Mesenchymal stem cell (in vitro differentiated cells and primary cell): ENCODE data around the gene BUD13. TPM values are rescaled to one million over a fixed set of nuclear protein-coding genes. Genes with fewer than 3 reads are reported as not detected.

Experiments
- DNase-seq: peaks from one replicate; pipeline ENCODE4 v3.0.0-alpha.2; 2013
- H2AFZ ChIP-seq: one replicate; pipeline ENCODE4 v1.6.1; 2013; ENCODE audit warnings: low read depth, mild to moderate bottlenecking, control low read depth, inconsistent platforms, low read length, moderate library complexity
- H2AK5ac ChIP-seq: 2 replicates; pipeline ENCODE4 v1.6.1; 2013; ENCODE audit warnings: low read length, moderate library complexity, mild to moderate bottlenecking, inconsistent platforms; ENCODE audit not compliant: severe bottlenecking
- H2BK120ac ChIP-seq: one replicate; pipeline ENCODE4 v1.6.1; 2013; ENCODE audit warnings: low read depth, mild to moderate bottlenecking, inconsistent platforms, low read length, moderate library complexity
- H2BK12ac ChIP-seq, 2 experiments: one replicate each; pipeline ENCODE4 v1.6.1; 2013; ENCODE audit warnings: inconsistent platforms in 2 of 2, low read length in 2 of 2, mild to moderate bottlenecking in 2 of 2, moderate library complexity in 2 of 2, control low read depth in 1 of 2
- H2BK15ac ChIP-seq: one replicate; pipeline ENCODE4 v1.6.1; 2013; ENCODE audit warnings: mild to moderate bottlenecking, low read depth, inconsistent platforms; ENCODE audit not compliant: poor library complexity, severe bottlenecking
- H2BK5ac ChIP-seq: 2 replicates; pipeline ENCODE4 v1.6.1; 2013; ENCODE audit warnings: low read depth, mild to moderate bottlenecking, low read length, control low read depth, inconsistent platforms; ENCODE audit not compliant: poor library complexity, severe bottlenecking
- H3K14ac ChIP-seq, 2 experiments: one replicate each; pipeline ENCODE4 v1.6.1; 2013; ENCODE audit warnings: inconsistent platforms in 2 of 2, low read length in 2 of 2, control low read depth in 1 of 2, mild to moderate bottlenecking in 1 of 2, moderate library complexity in 1 of 2
- H3K18ac ChIP-seq, 2 experiments: one replicate each; pipeline ENCODE4 v1.6.1; 2013; ENCODE audit warnings: inconsistent platforms in 2 of 2, low read length in 2 of 2, control low read depth in 1 of 2, low read depth in 1 of 2, mild to moderate bottlenecking in 1 of 2
- H3K23ac ChIP-seq, 2 experiments: one replicate each; pipeline ENCODE4 v1.6.1; 2013; ENCODE audit warnings: inconsistent platforms in 2 of 2, low read length in 2 of 2, mild to moderate bottlenecking in 2 of 2, moderate library complexity in 2 of 2, control low read depth in 1 of 2
- H3K27ac ChIP-seq: 2 replicates; pipeline ENCODE4 v1.5.1; 2013; ENCODE audit warnings: mild to moderate bottlenecking, moderate library complexity, low read length, control low read depth, inconsistent platforms; ENCODE audit not compliant: poor library complexity, severe bottlenecking
- H3K27me3 ChIP-seq, 2 experiments: 2 replicates each; pipeline versions ENCODE4 v1.6.1 to v1.7.0; 2013; ENCODE audit warnings: low read length in 2 of 2, mild to moderate bottlenecking in 2 of 2, moderate library complexity in 2 of 2, control low read depth in 1 of 2, inconsistent platforms in 1 of 2; ENCODE audit not compliant: control insufficient read depth in 1 of 2, insufficient read depth in 1 of 2
- H3K36me3 ChIP-seq, 2 experiments: 2 replicates each; pipeline versions ENCODE4 v1.6.1 to v1.7.0; 2013; ENCODE audit warnings: low read length in 2 of 2, control low read depth in 1 of 2, inconsistent platforms in 1 of 2, low read depth in 1 of 2, mild to moderate bottlenecking in 1 of 2; ENCODE audit not compliant: insufficient read depth in 2 of 2, control insufficient read depth in 1 of 2
- H3K4ac ChIP-seq, 2 experiments: one replicate each; pipeline ENCODE4 v1.6.1; 2013; ENCODE audit warnings: inconsistent platforms in 2 of 2, low read length in 2 of 2, mild to moderate bottlenecking in 2 of 2, moderate library complexity in 2 of 2, control low read depth in 1 of 2, low read depth in 1 of 2
- H3K4me1 ChIP-seq: 2 replicates; pipeline ENCODE4 v1.6.1; 2013; ENCODE audit warnings: low read depth, low read length, control low read depth; ENCODE audit not compliant: control insufficient read depth, insufficient read depth
- H3K4me2 ChIP-seq: 2 replicates; pipeline ENCODE4 v1.6.1; 2013; ENCODE audit warnings: low read length, mild to moderate bottlenecking, inconsistent platforms; ENCODE audit not compliant: poor library complexity, severe bottlenecking
- H3K4me3 ChIP-seq, 2 experiments: 2 replicates each; pipeline versions ENCODE4 v1.5.1 to v1.7.0; 2013; ENCODE audit warnings: low read length in 2 of 2, mild to moderate bottlenecking in 2 of 2, control low read depth in 1 of 2, low read depth in 1 of 2; ENCODE audit not compliant: insufficient read depth in 1 of 2
- H3K79me1 ChIP-seq: replicated peaks from 2 replicates; pipeline ENCODE4 v1.6.1; 2013; ENCODE audit warnings: mild to moderate bottlenecking, control low read depth, low read length, inconsistent platforms; ENCODE audit not compliant: poor library complexity, severe bottlenecking
- H3K9ac ChIP-seq: 2 replicates; pipeline ENCODE4 v1.7.0; 2013; ENCODE audit warnings: mild to moderate bottlenecking, low read length, moderate library complexity
- H3K9me3 ChIP-seq: 2 replicates; pipeline ENCODE4 v1.7.0; 2013; ENCODE audit warnings: mild to moderate bottlenecking, low read length; ENCODE audit not compliant: control insufficient read depth
- H4K8ac ChIP-seq: one replicate; pipeline ENCODE4 v1.6.1; 2013; ENCODE audit warnings: inconsistent platforms, mild to moderate bottlenecking, low read length, moderate library complexity
- H4K91ac ChIP-seq: one replicate; pipeline ENCODE4 v1.6.1; 2013; ENCODE audit warnings: mild to moderate bottlenecking, low read length, inconsistent platforms
- WGBS: methylation state at CpG from one replicate; pipeline ENCODE4 v1.1.7; 2013; ENCODE audit warnings: mixed read lengths; 5-methylcytosine and 5-hydroxymethylcytosine counted together
- polyA plus RNA-seq, 2 experiments: library from polyadenylated mRNA; stranded (reverse); fragments of 200-250 nt; gene quantifications; one replicate each; pipeline ENCODE4 v1.2.3, GENCODE V29; 2013

Gene BUD13, protein sequence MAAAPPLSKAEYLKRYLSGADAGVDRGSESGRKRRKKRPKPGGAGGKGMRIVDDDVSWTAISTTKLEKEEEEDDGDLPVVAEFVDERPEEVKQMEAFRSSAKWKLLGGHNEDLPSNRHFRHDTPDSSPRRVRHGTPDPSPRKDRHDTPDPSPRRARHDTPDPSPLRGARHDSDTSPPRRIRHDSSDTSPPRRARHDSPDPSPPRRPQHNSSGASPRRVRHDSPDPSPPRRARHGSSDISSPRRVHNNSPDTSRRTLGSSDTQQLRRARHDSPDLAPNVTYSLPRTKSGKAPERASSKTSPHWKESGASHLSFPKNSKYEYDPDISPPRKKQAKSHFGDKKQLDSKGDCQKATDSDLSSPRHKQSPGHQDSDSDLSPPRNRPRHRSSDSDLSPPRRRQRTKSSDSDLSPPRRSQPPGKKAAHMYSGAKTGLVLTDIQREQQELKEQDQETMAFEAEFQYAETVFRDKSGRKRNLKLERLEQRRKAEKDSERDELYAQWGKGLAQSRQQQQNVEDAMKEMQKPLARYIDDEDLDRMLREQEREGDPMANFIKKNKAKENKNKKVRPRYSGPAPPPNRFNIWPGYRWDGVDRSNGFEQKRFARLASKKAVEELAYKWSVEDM
- 8.3 TPM for polyA plus RNA-seq (2013, experiment 1 of 2)
- 8.3 TPM for polyA plus RNA-seq (2013, experiment 2 of 2)

DNA sequence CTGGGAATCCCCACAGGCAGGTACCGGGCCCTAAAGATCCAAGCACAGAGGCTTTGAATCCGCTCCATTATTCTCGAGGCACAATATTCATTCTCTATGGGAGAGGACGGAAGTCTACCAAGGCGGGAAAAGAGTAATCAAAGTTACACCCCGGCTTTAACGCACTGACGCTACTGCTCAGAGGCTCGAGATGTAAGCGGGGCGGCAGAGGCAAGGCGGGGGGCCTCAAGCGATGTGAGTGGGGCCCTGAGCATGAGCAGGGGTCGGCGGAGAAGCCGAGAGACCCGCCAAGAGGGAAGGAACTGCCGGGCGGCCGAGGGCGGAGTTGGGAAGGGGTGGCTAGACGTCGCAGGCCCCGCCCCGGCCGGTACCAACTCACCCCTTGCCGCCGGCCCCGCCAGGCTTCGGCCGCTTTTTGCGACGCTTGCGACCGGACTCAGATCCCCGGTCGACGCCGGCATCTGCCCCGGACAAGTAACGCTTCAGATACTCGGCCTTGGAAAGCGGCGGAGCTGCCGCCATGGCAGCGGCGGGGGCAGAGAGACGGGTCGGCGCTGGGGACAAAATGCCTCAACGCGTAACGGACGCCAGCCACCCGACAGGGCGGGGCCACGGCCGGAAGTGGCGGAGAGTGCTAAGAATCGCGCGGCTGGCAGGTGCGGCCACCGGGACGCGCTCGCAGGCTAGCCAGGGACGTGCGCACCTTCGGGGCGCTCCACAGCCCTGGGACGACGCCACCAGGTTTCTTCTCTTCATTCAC lies at the start of gene BUD13:
Gene BUD13, minus strand, starts transcription at position 545 of the 760 bp plus-strand sequence. Its CDS starts 23 bp downstream, at position 522.
- H2BK15ac ChIP-seq, result peak within 1 kb of the TSS; percentile 93
- peaks cover 10 to 32% of the 10 kb centered on the region in 2 experiments for H3K36me3 ChIP-seq
- no peak within 1 kb of the TSS for H2AK5ac ChIP-seq
- under 1% methylated on average over 54 of the region's 73 CpGs for WGBS
- H3K4ac ChIP-seq, result peak within 1 kb of the TSS; percentile 37 to 93
- no peaks in the 10 kb centered on the region for H3K9me3 ChIP-seq
- H3K4me3 ChIP-seq, result peak within 1 kb of the TSS; percentile 78 to 97
- DNase-seq, result peak; percentile 88
- peak within 1 kb of the TSS; percentile 71 for H2BK120ac ChIP-seq
- H4K8ac ChIP-seq, result peak within 1 kb of the TSS; percentile 98
- H3K23ac ChIP-seq, result no peak within 1 kb of the TSS
- no peaks in the 10 kb centered on the region for H3K27me3 ChIP-seq
- peak within 1 kb of the TSS in 1 of 2 experiments; percentile 82 for H2BK12ac ChIP-seq
- H2BK5ac ChIP-seq, result peak within 1 kb of the TSS; percentile 94
- peaks cover 10% of the 10 kb centered on the region for H3K79me1 ChIP-seq
- peaks cover 6% of the 10 kb centered on the region for H3K4me1 ChIP-seq
- H3K4me2 ChIP-seq, result peak within 1 kb of the TSS; percentile 88
- peak within 1 kb of the TSS; percentile 94 for H3K9ac ChIP-seq
- H3K18ac ChIP-seq, result peak within 1 kb of the TSS; percentile 84 to 100
- peak within 1 kb of the TSS in 1 of 2 experiments; percentile 78 for H3K14ac ChIP-seq
- H3K27ac ChIP-seq, result peak within 1 kb of the TSS; percentile 78
- H4K91ac ChIP-seq, result peak within 1 kb of the TSS; percentile 98
- H2AFZ ChIP-seq, result peak within 1 kb of the TSS; percentile 87

DNA sequence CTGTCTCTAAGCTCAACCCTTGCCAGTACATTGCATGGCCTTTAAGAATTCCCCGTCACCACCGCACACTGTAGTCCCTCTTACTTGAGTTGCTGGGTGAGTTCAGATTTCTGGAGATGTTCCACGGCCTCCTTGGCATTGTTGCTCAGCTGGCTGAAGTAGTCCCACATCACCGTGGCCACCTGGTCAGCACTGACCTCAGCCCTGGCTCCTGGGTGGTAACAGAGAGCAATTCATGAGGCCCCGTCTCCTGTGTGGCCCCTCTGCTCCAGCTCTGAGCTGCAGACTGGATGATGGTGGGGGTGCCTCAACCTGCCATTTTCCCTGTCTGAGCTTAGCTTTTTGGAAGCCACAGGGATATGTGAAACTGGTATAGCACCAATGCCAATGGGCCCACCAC lies 49.8 kb upstream of the BUD13 start:
- Histone ChIP-seq H3K79me1 (no peaks in the 10 kb centered on the region), H3K4me1 (peaks cover 2% of the 10 kb centered on the region), H3K14ac (no peak overlapping the region), H3K36me3 (peaks cover 0 to 8% of the 10 kb centered on the region in 2 experiments), H2BK12ac (no peak overlapping the region), H2BK5ac (no peak overlapping the region), H3K9me3 (no peaks in the 10 kb centered on the region), H3K4me2 (no peak overlapping the region), H2AK5ac (no peak overlapping the region), H3K18ac (no peak overlapping the region), H2BK15ac (no peak overlapping the region), H3K4ac (no peak overlapping the region), H3K27me3 (peaks cover 0 to 34% of the 10 kb centered on the region in 2 experiments), H3K23ac (no peak overlapping the region), H3K27ac (no peak overlapping the region), H2BK120ac (no peak overlapping the region), H3K9ac (no peak overlapping the region), H4K8ac (no peak overlapping the region), H4K91ac (no peak overlapping the region), H3K4me3 (no peak overlapping the region), H2AFZ (no peak overlapping the region)
- WGBS, result 75% methylated on average over 5 of the region's 5 CpGs
- DNase-seq, result no peak

DNA sequence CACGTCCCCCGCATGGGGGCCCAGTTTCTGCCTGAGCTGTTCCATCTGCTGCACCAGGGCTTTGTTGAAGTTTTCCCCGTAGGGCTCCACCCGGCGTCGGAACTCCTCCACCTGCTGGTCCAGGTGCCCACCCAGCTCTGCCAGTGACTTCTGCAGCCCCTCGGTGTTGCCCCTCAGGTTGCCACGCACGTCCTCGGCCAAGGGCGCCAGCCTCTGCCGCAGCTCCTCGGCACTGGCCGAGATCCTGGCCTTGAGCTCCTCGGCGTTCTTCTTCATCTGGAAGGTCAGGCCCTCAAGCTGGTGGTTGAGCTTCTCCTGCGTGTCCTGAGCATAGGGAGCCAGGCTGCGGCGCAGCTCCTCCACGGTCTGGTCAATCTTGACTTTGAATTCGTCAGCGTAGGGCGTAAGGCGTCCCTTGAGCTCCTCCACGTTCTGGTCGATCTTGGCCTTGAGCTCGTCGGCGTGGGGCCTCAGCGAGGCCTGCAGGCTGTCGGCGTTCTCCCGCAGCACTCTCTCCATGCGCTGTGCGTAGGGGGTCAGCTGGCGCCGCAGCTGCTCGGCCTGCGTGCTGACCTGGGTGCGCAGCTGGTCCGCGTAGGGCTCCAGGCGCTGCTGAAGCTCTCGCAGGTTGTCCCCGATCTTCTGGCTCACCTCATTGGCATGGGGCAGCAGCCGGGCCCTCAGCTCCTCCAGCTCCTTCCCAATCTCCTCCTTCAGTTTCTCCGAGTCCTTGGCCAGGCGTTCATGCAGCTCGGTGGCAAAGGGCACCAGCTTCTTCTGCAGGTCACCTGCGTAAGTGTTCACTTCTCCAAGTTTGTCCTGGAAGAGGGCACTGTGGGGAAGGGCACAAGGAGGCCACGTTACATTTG lies 48.5 kb upstream of the BUD13 start:
- Histone ChIP-seq H2BK120ac (no peak overlapping the region), H3K23ac (no peak overlapping the region), H4K8ac (no peak overlapping the region), H3K9me3 (no peaks in the 10 kb centered on the region), H2BK12ac (no peak overlapping the region), H3K4ac (no peak overlapping the region), H3K79me1 (no peaks in the 10 kb centered on the region), H2AK5ac (no peak overlapping the region), H3K14ac (no peak overlapping the region), H2AFZ (no peak overlapping the region), H3K27ac (no peak overlapping the region), H3K36me3 (peaks cover 0 to 8% of the 10 kb centered on the region in 2 experiments), H4K91ac (peak overlapping the region; percentile 18), H3K18ac (no peak overlapping the region), H3K4me2 (no peak overlapping the region), H3K9ac (no peak overlapping the region), H3K27me3 (peaks cover 0 to 24% of the 10 kb centered on the region in 2 experiments), H2BK5ac (no peak overlapping the region), H2BK15ac (no peak overlapping the region), H3K4me1 (peaks cover 2% of the 10 kb centered on the region), H3K4me3 (no peak overlapping the region)
- 95% methylated on average over 51 of the region's 51 CpGs for WGBS
- no peak for DNase-seq
